HEK293 (cell line): ENCODE data around the gene ALOX15B.

Source experiments
- KLF10 ChIP-seq: fragments of 450-650 bp; IDR thresholded peaks from 2 replicates; pipeline ENCODE4 v1.5.1; 2018; ENCODE audit warnings: missing biosample characterization, mild to moderate bottlenecking, missing genetic modification characterization
- KLF9 ChIP-seq: fragments of 450-650 bp; formaldehyde crosslinking; IDR thresholded peaks from 2 replicates; pipeline ENCODE4 v1.5.1; 2016; ENCODE audit warnings: missing biosample characterization, missing genetic modification characterization, low read depth
- OSR2 ChIP-seq: fragments of 450-650 bp; formaldehyde crosslinking; IDR thresholded peaks from 2 replicates; pipeline ENCODE4 v1.5.1; 2016; ENCODE audit warnings: missing biosample characterization, missing genetic modification characterization
- REPIN1 ChIP-seq: fragments of 450-650 bp; formaldehyde crosslinking; IDR thresholded peaks from 2 replicates; pipeline ENCODE4 v1.5.1; 2017; ENCODE audit warnings: missing biosample characterization, missing genetic modification characterization, low read depth
- ZBTB44 ChIP-seq: fragments of 450-650 bp; IDR thresholded peaks from 2 replicates; pipeline ENCODE4 v1.5.1; 2018; ENCODE audit warnings: missing biosample characterization, mild to moderate bottlenecking, missing genetic modification characterization
- ZNF112 ChIP-seq: fragments of 450-650 bp; formaldehyde crosslinking; IDR thresholded peaks from 2 replicates; pipeline ENCODE4 v1.5.0; 2017; ENCODE audit warnings: missing biosample characterization, missing genetic modification characterization
- ZNF121 ChIP-seq: fragments of 450-650 bp; formaldehyde crosslinking; IDR thresholded peaks from 2 replicates; pipeline ENCODE4 v1.5.1; 2016; ENCODE audit warnings: missing biosample characterization, missing genetic modification characterization
- ZNF280D ChIP-seq: fragments of 450-650 bp; formaldehyde crosslinking; IDR thresholded peaks from 2 replicates; pipeline ENCODE4 v1.5.1; 2016; ENCODE audit warnings: missing biosample characterization, missing genetic modification characterization
- ZNF37A ChIP-seq: fragments of 450-650 bp; IDR thresholded peaks from 2 replicates; pipeline ENCODE4 v1.5.1; 2018; ENCODE audit warnings: missing biosample characterization, missing genetic modification characterization
- ZNF416 ChIP-seq: fragments of 450-650 bp; formaldehyde crosslinking; IDR thresholded peaks from 2 replicates; pipeline ENCODE4 v1.5.1; 2016; ENCODE audit warnings: missing biosample characterization, missing genetic modification characterization
- ZNF514 ChIP-seq: fragments of 450-650 bp; formaldehyde crosslinking; IDR thresholded peaks from 2 replicates; pipeline ENCODE4 v1.5.1; 2016; ENCODE audit warnings: missing biosample characterization, missing genetic modification characterization
- ZNF518A ChIP-seq: fragments of 450-650 bp; formaldehyde crosslinking; conservative IDR thresholded peaks from 2 replicates; pipeline ENCODE4 v1.5.1; 2016; ENCODE audit warnings: low read depth, missing biosample characterization, missing genetic modification characterization
- ZNF530 ChIP-seq: fragments of 450-650 bp; formaldehyde crosslinking; IDR thresholded peaks from 2 replicates; pipeline ENCODE4 v1.5.1; 2016; ENCODE audit warnings: low read depth, missing biosample characterization, missing genetic modification characterization
- ZNF624 ChIP-seq: fragments of 450-650 bp; formaldehyde crosslinking; IDR thresholded peaks from 2 replicates; pipeline ENCODE4 v1.5.1; 2017; ENCODE audit warnings: missing biosample characterization, missing genetic modification characterization
- ZNF654 ChIP-seq: fragments of 450-650 bp; formaldehyde crosslinking; IDR thresholded peaks from 2 replicates; pipeline ENCODE4 v1.5.1; 2016; ENCODE audit warnings: low read depth, missing biosample characterization, missing genetic modification characterization
- ZNF664 ChIP-seq: fragments of 450-650 bp; formaldehyde crosslinking; IDR thresholded peaks from 2 replicates; pipeline ENCODE4 v1.5.1; 2016; ENCODE audit warnings: missing biosample characterization, missing genetic modification characterization
- ZNF704 ChIP-seq: fragments of 450-650 bp; formaldehyde crosslinking; IDR thresholded peaks from 2 replicates; pipeline ENCODE4 v1.5.1; 2016; ENCODE audit warnings: missing biosample characterization, missing genetic modification characterization
- ZNF791 ChIP-seq: fragments of 450-650 bp; formaldehyde crosslinking; IDR thresholded peaks from 2 replicates; pipeline ENCODE4 v1.5.1; 2016; ENCODE audit warnings: missing biosample characterization, missing genetic modification characterization
- ZNF843 ChIP-seq: fragments of 450-650 bp; formaldehyde crosslinking; IDR thresholded peaks from 2 replicates; pipeline ENCODE4 v1.5.1; 2016; ENCODE audit warnings: missing biosample characterization, missing genetic modification characterization
- ZSCAN16 ChIP-seq: fragments of 450-650 bp; formaldehyde crosslinking; IDR thresholded peaks from 2 replicates; pipeline ENCODE4 v1.5.1; 2016; ENCODE audit warnings: missing biosample characterization, missing genetic modification characterization
- ZSCAN5A ChIP-seq: fragments of 450-650 bp; formaldehyde crosslinking; IDR thresholded peaks from 2 replicates; pipeline ENCODE4 v1.5.1; 2016; ENCODE audit warnings: missing biosample characterization, missing genetic modification characterization
- TF ChIP-seq, protein P1 (sequence below): fragments of 450-650 bp; formaldehyde crosslinking; IDR thresholded peaks from 2 replicates; pipeline ENCODE4 v1.5.1; 2016; ENCODE audit warnings: missing biosample characterization, missing genetic modification characterization
- TF ChIP-seq, protein P2 (sequence below): fragments of 450-650 bp; formaldehyde crosslinking; IDR thresholded peaks from 2 replicates; pipeline ENCODE4 v1.5.1; 2016; ENCODE audit warnings: missing biosample characterization, missing genetic modification characterization

Gene ALOX15B

DNA sequence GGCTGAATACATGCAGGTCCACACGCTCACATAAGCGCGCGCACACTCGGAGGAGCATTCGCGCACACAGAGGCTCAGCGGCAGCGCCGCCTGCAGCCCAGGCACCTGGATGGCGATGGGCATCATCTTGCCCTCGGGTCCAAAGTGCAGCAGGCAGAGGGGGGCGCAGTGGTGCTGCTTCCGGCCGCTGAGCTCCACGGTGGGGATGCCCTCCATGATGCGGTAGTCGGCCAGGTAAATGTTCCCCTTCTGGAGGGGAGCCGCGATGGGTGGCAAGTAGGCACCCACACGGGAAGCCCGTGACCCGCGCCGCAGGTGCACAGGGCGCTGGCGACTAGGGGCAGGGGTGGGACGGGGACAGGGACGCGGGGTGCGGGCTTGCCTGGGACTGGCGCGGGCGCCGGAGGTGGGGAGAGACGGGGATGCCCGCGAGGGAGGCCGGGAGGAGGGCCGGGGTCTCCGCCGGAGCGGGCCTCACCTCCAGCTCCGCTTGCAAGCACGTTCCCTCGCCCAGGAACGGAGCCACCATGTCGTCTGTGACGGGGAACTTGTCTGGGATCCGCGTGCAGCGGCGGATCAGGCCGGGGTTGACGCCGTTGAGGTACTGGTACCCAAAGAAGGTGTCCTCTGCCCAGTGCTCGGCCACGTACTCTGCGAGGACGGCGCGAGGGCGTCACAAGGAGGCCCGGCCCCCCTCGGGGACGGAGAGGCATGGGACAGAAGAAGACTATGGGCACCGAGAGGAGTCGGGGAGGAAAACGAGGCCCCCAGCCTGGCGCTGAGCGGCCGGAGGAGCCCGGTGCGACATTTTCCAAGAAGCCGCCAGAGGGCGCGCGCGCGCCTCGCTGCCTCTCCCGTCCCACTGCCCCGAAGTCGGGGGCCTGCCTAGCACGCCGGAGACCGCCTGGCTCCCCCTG, 40.7 kb downstream of the ALOX15B start (continued):
- TF ChIP-seq ZNF280D (tag by site-specific recombination) (no peak), ZSCAN5A (tag by site-specific recombination) (no peak; the same call in 1 of the 2 replicates), ZNF416 (tag by site-specific recombination) (peak; percentile 98), ZNF37A (tag by site-specific recombination) (no peak), ZNF843 (peak; percentile 31; the same call in 1 of the 2 replicates), ZNF664 (tag by site-specific recombination) (no peak), REPIN1 (tag by site-specific recombination) (0 out of 2 replicates have a peak, but pooled peaks have one; percentile 36), ZNF791 (tag by site-specific recombination) (no peak), ZNF514 (tag by site-specific recombination) (no peak), ZBTB44 (tag by site-specific recombination) (peak; percentile 74; the same call in 1 of the 2 replicates), ZSCAN16 (tag by site-specific recombination) (no peak), ZNF704 (tag by site-specific recombination) (no peak), OSR2 (tag by site-specific recombination) (no peak; the same call in 1 of the 2 replicates), ZNF112 (tag by site-specific recombination) (no peak), ZNF530 (no peak), ZNF518A (tag by site-specific recombination) (0 out of 2 replicates have a peak, but pooled peaks have one; percentile 11), ZNF121 (tag by site-specific recombination) (no peak), ZNF654 (tag by site-specific recombination) (peak; percentile 55), KLF10 (no peak), ZNF624 (tag by site-specific recombination) (0 out of 2 replicates have a peak, but pooled peaks have one; percentile 23), KLF9 (tag by site-specific recombination) (no peak)
- TF ChIP-seq, protein P1, sequence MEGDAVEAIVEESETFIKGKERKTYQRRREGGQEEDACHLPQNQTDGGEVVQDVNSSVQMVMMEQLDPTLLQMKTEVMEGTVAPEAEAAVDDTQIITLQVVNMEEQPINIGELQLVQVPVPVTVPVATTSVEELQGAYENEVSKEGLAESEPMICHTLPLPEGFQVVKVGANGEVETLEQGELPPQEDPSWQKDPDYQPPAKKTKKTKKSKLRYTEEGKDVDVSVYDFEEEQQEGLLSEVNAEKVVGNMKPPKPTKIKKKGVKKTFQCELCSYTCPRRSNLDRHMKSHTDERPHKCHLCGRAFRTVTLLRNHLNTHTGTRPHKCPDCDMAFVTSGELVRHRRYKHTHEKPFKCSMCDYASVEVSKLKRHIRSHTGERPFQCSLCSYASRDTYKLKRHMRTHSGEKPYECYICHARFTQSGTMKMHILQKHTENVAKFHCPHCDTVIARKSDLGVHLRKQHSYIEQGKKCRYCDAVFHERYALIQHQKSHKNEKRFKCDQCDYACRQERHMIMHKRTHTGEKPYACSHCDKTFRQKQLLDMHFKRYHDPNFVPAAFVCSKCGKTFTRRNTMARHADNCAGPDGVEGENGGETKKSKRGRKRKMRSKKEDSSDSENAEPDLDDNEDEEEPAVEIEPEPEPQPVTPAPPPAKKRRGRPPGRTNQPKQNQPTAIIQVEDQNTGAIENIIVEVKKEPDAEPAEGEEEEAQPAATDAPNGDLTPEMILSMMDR (tag by site-specific recombination) = peak; percentile 99
- TF ChIP-seq, protein P2, sequence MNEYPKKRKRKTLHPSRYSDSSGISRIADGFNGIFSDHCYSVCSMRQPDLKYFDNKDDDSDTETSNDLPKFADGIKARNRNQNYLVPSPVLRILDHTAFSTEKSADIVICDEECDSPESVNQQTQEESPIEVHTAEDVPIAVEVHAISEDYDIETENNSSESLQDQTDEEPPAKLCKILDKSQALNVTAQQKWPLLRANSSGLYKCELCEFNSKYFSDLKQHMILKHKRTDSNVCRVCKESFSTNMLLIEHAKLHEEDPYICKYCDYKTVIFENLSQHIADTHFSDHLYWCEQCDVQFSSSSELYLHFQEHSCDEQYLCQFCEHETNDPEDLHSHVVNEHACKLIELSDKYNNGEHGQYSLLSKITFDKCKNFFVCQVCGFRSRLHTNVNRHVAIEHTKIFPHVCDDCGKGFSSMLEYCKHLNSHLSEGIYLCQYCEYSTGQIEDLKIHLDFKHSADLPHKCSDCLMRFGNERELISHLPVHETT = 0 out of 2 replicates have a peak, but pooled peaks have one; percentile 27
